NCI-H748 (cell line): ENCODE results near the gene RAB14.

Source experiments
- DNase-seq: peaks from one replicate; lab custom pipeline; 2025; ENCODE audit not compliant: unreplicated experiment; lab: John Stamatoyannopoulos, UW

RAB14 gene

DNA sequence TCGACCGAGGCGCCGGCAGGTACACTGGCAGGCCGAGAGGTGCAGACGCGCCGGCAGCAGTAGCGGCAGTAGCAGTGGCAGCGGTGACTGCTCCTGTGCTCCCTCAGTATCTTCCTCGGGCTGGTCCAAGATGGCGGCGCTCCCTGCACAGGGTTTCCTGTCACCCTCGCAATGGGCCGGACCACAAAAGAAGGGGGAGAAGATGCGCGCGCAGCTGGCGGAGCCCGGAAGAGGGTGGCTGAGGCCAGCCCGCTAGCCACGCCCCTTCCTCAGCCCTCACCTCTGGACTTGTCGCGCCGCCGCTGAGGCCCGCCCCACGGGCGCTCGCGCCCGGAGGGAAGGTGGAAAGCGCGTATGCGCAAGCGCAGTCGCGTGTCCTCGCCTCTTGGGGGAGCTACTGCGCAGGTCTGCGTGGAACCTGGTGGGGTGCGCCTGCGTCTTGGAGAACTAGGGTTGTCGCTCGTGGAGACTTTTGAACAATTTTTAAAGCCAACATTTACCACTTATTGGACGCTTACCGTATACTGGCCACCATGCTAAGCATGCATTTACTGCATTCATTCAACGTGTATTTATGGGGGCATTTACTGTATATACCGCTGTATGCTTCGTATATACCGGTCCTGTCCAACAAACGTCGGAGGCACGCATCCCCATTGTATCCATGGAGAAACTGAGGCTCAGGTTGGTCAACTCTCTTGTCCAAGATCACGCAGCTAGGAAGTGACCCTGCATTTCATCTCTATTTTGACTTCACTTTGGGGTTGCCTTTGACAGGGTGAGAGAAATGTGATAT lies at the start of gene RAB14:
Gene RAB14 (minus strand): TSS at position 132 of the 796 bp plus-strand sequence. CDS start 8,457 bp downstream, outside the sequence.
- DNase-seq, result peak; percentile 99

DNA sequence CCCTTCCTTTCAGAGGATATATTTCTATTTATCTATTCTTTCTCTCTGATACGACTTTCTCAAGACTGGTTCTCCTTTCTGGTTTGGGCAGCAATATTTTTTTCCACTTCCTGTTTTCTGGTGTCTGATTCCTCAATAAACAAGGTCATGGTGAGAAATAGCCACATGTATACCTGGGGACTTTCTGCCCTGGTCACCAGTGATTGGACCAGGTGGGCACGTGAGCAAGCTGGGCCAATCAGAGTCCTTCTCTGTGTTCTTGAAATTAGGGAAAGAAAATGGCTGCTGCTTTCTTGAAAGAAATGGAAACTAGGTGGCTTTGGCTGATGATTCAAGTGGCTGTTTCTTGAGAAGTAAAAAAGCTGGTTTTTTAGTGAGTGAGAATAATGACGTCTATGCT lies 47.9 kb upstream of the RAB14 start:
- DNase-seq, result no peak

DNA sequence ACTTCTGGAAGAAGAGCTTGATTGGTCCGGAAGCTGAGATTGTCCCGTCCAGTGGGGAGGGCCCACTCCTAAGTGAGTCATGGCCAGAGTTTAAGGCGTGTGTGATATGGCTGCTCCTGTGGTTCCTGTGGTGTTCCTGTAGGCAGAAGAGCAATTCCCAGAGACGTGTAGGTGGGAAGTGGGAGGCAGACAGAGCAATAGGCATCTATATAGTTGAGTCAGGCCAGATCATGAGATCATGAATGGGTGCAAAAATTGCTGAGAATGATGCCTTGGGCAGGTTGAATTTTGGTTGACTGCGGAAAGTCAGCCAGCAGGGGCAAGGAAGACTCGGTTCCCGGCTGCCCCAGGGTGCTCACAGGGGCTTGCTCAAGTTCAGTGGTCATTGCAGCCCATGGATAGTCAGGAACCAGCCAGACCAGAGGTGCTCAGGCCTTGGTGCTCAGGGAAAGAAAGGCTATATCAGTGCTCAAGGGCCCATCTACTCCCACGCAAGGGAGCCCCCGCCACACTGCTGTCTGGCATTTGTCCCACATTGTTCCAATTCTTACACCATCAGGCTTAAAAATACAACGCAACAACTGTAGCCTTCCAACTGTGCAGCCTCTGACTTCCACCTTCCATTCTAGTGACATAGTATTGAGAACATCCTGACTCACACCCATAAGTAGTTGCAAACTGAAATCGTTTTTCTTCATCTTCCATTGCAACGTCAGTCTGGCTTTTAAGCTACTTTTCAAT lies 45.3 kb upstream of the RAB14 start:
- DNase-seq, result no peak

DNA sequence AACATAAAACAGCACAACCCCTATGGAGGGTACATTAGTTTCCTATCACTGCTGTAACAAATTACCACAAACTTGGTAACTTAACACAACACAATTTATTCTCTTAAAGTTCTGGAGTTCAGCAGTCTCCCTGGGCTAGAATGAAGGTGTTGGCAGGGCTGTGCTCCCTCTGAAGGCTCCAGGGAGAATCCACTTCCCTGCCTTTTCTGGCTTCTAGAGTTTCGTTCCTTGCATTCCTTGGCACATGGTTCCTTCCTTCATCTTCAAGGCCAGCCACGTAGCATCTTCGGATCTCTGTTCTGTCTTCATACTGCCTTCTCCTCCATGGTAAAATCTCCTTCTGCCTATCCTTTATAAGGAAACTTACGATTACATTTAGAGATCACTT lies 41.3 kb upstream of the RAB14 start:
- DNase-seq, result no peak

DNA sequence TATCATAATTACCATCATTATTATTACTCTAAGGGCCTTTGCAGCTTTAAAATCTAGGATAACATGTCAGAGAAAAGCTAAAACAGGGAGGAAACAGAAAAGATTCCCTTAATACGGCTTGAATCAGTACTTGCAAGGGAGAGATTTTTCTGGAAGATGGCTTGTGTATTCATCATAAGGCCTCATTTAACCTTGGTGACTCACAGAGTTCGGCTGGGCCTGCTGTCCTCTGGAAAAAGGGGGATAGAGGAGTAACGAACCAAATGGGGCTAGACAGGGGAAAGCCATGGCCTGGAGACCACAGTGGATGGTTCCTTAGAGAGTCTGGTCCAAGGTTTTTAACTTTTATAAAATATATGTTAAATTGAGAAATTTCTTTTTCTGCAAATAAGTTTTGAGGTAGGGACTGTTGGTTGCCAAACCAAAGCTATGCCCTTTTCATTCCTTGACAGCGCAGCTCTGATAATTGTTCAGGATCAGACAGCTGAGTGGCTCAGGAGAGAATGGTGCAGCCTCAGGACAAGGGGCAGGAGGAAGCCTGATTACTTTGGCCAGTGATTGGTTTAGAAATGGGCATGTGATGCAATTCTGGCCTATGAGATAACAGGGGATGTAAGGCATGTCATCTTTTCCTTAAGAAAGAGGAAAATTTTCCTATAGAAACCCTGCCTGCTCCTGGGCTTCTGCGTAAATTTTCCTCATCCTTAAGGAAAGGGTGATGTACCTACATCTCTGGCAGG lies 40.7 kb upstream of the RAB14 start:
- no peak for DNase-seq

DNA sequence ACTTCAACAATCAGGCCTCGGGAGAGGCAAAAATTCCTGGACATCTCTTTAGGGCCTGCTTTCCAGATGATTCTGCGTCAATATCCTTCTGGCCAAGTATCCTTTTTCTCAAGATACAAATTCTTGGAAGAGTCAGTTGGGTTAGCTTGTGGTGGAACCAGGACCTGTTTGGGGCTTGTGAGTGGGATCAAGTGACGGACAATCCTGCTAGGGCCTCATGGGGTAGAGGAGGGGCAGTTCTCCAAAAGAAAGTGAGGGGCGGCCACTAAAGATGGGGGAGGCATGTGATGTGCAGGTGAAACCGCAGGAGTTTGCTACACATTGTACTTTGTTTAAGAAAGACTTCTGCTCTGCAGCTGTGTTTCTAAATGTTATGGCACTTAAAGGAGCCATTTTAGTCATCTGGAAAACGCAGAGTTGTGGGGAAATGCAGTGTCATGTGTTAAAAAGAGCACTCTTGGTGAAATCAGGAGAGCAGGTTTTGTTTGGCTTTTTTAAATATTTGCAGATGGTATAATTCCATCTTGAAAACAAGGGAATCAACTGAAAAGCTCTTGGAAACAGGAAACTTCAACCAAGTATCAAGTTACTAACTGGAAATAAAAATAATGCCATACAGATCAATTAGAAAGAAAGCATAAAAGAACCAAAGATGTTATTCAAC lies 38.9 kb upstream of the RAB14 start:
- DNase-seq, result peak; percentile 64

DNA sequence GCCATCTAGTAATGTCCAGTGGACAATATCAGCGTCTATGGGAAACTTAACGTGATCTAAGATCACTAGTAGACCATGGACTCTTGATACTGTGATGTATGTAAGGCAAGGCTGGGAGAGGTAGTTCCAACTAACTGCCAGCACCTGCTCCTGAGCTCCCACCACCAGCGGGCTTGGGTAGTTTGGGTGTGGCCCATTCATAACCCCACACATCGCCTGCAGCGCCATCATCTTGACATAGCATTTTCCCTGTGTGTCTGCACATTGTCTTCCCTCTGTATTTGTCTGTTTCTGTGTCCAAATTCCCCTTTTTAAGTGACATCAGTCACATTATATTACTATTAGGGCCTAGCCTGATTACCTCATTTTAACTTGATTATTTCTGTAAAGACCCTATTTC lies 38.2 kb upstream of the RAB14 start:
- peak; percentile 81 for DNase-seq

DNA sequence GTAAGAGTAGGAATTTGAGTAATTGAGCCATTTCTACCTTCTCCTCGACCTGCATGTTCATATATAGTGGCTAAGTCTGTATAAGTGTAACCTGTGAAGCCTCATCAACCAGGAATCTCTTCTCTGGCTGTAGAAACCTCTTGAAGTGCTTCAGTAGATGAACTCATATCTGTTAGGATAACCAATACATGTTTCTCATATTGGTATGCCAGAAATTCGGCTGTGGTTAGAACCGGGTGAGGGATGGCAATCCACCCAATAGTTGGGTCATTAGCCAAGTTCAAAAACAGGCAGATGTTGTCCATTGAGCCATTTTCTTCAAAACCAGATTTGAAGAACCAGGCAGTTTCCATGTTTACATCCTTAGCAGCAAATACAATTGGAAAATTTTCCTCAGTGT lies 37.4 kb upstream of the RAB14 start:
- no peak for DNase-seq

DNA sequence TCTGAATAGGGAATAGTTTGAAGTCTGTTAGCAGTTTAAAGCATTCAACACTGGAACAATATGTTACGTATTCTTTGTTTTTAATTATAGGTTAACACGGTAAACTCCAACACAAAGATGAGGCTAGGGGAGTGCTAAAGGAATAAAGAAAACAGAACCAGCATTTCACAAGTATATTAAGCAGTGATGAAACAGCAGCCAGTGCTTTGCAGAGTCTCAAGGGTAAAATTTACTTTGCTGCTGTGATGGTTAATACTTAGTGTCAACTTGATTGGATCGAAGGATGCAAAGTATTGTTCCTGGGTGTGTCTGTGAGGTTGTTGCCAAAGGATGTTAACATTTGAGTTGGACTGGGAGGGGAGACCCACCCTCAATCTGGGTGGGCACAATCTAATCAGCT lies 36.2 kb upstream of the RAB14 start:
- DNase-seq, result peak; percentile 38

DNA sequence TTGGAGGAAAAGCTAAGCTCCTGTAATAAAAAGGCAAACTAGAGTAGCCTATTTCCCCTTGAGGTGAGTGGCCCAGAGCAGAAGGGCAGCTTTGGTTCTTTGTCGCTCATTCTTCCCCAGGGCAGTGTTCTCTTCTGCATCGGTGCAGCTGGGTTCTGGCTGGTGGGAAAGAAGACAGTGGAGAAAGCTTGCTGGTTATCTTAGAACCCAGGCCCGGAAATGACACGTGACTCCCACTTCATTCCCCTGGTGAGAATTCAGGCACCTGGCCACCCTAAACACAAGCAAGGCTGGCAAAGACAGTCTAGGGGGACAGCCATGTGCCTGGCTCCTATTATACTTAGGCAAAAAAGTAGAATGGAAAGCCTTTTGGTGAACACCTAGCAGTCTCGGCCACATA lies 33.8 kb upstream of the RAB14 start:
- DNase-seq, result no peak

DNA sequence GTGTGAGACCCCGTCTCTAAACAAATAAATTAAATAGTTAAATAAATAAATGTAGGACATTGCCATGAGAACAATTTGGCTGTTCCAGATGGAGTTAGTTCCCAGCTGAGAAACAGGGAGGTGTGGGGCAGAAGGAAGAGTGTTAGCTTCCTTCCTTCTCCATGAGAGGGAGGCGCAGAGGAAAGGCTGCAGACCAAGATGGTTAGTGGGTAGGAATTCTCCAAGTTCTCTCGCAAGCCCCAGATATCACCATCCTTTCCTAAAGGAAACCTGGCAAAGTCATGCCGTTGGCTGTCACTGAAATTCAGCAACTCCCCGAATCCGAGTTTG lies 33.1 kb upstream of the RAB14 start:
- no peak for DNase-seq

DNA sequence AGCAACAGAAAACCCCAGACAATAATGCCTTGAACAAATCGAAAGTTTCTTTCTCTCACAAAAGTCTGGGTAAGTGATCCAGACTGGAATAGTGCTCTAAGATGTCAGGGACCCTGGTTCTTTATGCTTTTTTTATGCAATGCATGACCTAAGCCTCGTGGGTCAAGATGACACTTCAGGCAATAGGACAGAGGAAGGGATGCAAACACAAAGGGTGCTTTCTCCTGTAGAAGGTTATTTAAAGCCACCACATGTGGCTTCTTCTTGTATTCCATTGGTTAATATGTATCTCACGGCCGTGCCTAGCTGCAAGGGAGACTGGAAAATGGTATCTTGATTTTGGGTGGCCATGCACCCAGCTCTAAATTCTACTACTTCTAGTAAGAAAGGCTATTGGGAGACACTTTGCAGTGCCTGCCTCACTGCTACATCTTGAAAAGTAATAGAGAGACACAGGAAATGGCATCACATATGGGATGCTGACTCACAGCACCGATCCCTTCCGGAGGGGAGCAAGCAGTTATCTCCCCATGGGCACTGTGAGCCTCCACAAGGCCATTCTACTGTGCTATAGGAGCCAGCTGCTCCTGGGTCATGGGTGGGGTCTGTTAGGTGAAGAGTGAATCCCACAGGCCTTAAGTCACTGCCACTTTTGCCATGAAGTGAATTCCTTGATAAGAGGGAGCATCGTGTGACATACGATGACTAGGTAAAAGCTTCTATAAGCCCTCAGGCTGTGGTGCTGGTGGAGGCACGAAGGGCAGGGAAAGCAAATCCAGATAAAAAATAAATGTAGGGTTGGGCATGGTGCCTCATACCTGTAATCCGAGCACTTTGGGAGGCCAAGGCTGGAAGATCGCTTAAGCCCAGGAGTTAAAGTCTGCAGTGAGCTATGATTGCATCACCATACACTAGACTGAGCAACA lies 32.5 kb upstream of the RAB14 start:
- DNase-seq, result peak; percentile 34

DNA sequence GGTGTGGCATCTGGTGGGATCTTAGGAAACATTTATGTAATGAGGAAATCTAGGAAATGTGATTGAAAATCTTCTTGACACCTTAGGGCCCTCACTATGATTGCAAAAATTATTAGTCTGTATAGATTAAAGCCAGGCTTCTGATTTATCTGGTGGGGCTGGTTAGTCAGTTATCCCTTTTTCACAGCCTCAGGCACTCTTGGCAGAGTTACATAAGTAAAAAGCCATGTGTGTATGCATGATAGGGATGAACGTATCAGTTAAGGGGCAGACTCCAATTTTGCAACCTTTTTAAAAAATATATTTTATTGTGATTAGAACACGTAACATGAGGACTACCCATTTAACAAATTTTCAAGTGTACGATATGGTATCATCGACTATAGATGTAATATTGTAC lies 30.6 kb upstream of the RAB14 start:
- no peak for DNase-seq

DNA sequence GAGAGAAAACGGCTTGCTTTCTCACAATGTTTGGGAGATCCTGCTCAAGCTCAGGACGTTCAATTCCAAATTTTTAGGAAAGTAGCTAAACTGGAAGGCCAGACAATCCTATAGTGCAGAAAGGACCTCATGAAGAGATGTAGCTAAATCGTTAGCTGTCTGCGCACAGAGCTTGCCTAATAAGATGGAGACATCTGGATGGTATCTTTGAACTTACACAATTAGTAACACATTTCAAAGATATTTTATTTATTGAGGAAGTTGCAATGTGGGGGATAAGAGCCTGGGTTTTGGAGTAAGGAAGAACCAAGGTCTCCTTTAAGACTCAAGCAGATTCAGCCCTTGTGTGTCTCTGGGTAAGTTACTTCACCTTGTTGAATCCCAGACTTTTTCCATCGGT lies 28.6 kb upstream of the RAB14 start:
- DNase-seq, result no peak

DNA sequence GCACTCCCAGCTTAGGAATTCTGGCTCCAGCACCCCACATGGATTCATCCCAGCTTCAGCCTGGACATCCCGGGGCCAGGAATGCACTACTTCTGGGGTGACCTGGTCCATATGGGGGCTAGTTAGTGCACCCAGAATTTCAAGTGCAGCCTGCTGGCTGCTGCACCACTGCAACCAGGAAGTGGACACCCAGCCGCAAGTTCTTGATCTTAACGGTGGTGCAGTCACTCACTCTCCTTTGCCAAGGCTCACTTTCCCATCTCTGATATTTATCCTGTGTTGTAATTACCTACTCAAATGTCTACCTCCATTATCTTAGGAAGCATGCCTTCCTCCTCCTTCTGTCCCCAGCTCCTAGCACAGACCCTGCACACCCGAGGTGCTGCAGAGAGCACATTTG lies 26.2 kb upstream of the RAB14 start:
- no peak for DNase-seq

DNA sequence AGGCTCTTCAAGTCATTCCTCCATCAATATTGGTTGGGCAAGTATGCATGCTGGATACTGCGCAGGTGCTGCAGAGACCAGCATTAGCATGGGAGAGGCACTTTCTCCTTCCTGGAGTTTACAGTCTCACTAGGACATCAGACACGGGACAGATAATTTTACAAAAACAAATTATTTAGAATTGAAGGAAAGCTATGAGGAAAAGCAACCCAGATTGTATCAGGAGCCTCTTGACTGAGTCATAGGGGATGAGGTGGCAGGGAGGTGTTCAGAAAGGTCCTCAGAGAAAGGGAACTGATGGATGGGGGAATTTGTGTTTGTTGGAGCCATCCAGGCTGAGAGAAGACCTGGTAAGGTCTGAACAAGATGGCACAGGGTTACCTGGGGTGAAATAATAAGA lies 24.5 kb upstream of the RAB14 start:
- DNase-seq, result no peak

DNA sequence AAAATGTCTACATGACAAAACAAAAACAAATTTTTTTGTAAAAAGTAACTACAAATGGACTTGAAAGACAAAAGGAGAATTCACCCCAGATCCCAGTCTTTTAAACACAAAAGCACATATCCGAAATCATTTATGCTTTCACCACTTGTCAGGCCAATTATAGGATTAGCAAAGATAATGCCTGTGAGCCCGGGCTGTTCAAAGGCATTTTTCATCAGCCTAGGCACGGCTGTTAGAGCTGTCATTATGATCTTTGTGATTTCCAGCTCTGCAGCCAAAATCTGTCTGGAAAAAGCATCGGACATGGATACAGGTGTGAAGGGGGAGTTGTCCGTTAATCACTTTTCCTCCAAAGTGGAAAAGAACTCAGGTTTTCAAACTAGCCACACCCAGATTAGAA lies 23.6 kb upstream of the RAB14 start:
- DNase-seq, result peak; percentile 29

DNA sequence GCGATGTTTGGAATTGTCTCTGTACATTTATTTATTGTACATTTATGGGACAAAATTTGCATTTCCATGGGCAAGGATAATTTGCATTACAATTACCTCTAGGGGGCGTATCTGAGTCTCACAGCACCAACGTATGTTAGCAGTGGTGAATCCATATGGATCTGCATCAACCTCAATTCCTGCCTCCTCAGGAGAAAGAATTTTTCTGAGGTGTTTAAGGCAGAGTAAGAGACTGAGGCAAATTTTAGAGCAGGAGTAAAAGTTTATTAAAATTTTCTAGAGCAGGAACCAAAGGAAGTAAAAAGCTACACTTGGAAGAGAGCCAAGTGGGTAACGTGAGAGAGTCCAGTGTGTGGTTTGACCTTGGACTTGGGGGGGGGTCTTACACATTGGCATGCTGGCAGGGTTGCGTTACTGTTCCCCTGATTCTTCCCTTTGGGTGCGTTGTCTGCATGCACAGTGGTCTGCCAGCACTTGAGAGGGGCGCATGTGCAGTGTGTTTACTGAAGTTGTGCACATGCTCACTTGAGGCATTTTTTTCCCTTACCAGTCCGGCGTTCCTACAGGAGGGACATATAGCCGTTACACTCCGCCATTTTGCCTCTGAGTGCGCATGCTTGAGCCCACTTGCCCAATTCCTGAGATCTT lies 21.0 kb upstream of the RAB14 start:
- peak; percentile 65 for DNase-seq

DNA sequence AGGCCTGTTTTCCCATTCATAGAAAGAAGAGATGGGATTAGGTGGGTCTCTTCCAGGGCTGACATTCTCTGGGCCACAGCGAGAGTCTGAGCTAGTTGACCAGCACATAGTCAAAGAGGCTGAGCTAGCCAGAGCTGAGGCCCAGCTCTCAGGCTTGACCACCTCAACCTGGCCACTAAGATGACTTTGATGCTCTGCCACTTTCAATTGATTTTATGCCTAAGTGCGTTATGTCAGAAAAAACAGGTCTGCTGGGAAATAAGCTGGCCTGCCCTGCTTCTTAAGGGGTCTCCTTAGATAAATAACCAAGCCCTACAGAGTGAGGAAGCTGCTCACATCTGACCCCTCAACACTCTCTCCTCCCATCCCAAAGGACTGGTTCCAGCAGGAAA lies 20.0 kb upstream of the RAB14 start:
- DNase-seq, result no peak
